ENCODE measurements around the gene TBC1D10A. TPM values are rescaled to one million over a fixed set of nuclear protein-coding genes. Genes with fewer than 3 reads are reported as not detected.
A peak's percentile ranks its signal among the peaks of the same experiment; 100 is the strongest.

The TBC1D10A gene
- total RNA-seq, 1 experiment from 2014 or later, result 8.4 TPM

GRCh38 chr22:30358541-30358940 lies 31.8 kb upstream of the TBC1D10A start:
- peak overlapping the region in 1 of 2 experiments; percentile 99; a peak in 2 of 5 replicates for H3K4me3 Mint-ChIP-seq

More at GRCh38 chr22:30358541-30358940, 31.8 kb upstream of the TBC1D10A start:
- no peaks in the 10 kb centered on the region for H3K9me3 Mint-ChIP-seq
- H3K79me1 ChIP-seq (ENCODE audit: insufficient read depth, low read depth, low read length, poor library complexity, severe bottlenecking), result peaks cover 10% of the 10 kb centered on the region
- no peak overlapping the region for H2BK120ac ChIP-seq (ENCODE audit: low read depth, low read length, poor library complexity, severe bottlenecking)
- no peak overlapping the region for H2AK5ac ChIP-seq (ENCODE audit: insufficient read length, low read length)
- H3K4me1 ChIP-seq (ENCODE audit: insufficient read depth, low read length), result peaks cover 4% of the 10 kb centered on the region
- H2BK5ac ChIP-seq (ENCODE audit: insufficient read length, low read length), result no peak overlapping the region
- no peaks in the 10 kb centered on the region for H3K9me3 ChIP-seq (ENCODE audit: control insufficient read depth, low read depth, low read length)
- 0 out of 7 replicates have a peak overlapping the region, but pooled peaks of 1 of the 3 experiments have one; percentile 42 for H3K27ac Mint-ChIP-seq
- H4K91ac ChIP-seq (ENCODE audit: insufficient read length, low read depth, low read length), result no peak overlapping the region
- no peaks in the 10 kb centered on the region for H3K27me3 Mint-ChIP-seq (ENCODE audit: low read depth)
- H2BK20ac ChIP-seq (ENCODE audit: low read depth, low read length, poor library complexity, severe bottlenecking), result no peak overlapping the region
- H3K23ac ChIP-seq (ENCODE audit: insufficient read length, low read depth, low read length), result no peak overlapping the region
- DNase-seq, result no peak
- no CpG with 5 or more reads among the region's 6 CpGs for WGBS (ENCODE audit: extremely low coverage, insufficient read length, low lambda C conversion rate)
- peaks cover 14% of the 10 kb centered on the region for H3K79me2 ChIP-seq (ENCODE audit: insufficient read depth, low read length)
- peaks cover 29 to 31% of the 10 kb centered on the region in 2 experiments for H3K4me1 Mint-ChIP-seq
- H3K23me2 ChIP-seq (ENCODE audit: insufficient read length, low read depth, low read length, poor library complexity, severe bottlenecking), result peaks cover 3% of the 10 kb centered on the region
- H4K20me1 ChIP-seq (ENCODE audit: control insufficient read depth, insufficient read depth, insufficient read length), result no peaks in the 10 kb centered on the region
- no peak overlapping the region for H3K9ac ChIP-seq (ENCODE audit: extremely low read depth, insufficient read length, low read length)
- H3K14ac ChIP-seq (ENCODE audit: insufficient read depth, low read length), result no peak overlapping the region
- H3K18ac ChIP-seq (ENCODE audit: insufficient read length, low read depth, low read length), result no peak overlapping the region
- no peak overlapping the region for H4K5ac ChIP-seq (ENCODE audit: insufficient read length, low read depth, low read length)
- H2AFZ ChIP-seq (ENCODE audit: low read length), result no peak overlapping the region
- no peak overlapping the region for H3K56ac ChIP-seq (ENCODE audit: insufficient read length, low read depth, low read length)
- TF ChIP-seq, protein P1, sequence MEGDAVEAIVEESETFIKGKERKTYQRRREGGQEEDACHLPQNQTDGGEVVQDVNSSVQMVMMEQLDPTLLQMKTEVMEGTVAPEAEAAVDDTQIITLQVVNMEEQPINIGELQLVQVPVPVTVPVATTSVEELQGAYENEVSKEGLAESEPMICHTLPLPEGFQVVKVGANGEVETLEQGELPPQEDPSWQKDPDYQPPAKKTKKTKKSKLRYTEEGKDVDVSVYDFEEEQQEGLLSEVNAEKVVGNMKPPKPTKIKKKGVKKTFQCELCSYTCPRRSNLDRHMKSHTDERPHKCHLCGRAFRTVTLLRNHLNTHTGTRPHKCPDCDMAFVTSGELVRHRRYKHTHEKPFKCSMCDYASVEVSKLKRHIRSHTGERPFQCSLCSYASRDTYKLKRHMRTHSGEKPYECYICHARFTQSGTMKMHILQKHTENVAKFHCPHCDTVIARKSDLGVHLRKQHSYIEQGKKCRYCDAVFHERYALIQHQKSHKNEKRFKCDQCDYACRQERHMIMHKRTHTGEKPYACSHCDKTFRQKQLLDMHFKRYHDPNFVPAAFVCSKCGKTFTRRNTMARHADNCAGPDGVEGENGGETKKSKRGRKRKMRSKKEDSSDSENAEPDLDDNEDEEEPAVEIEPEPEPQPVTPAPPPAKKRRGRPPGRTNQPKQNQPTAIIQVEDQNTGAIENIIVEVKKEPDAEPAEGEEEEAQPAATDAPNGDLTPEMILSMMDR (conservative IDR thresholded peaks at IDR 0.05), result no peak
- peaks cover 0 to 13% (median 12%) of the 10 kb centered on the region in 3 experiments; a peak in 6 of 7 replicates for H3K36me3 Mint-ChIP-seq (ENCODE audit: insufficient read depth in 1 of 3, low read depth in 3 of 3)
- H2BK15ac ChIP-seq (ENCODE audit: low read depth, low read length), result no peak overlapping the region
- no peak overlapping the region for H4K8ac ChIP-seq (replicated peaks; ENCODE audit: insufficient read length, low read depth, low read length)
- H3K4me2 ChIP-seq (ENCODE audit: insufficient read depth, insufficient read length, low read length), result peak overlapping the region; percentile 75
- H3K27ac ChIP-seq (ENCODE audit: insufficient read length, low read depth, low read length), result no peak overlapping the region
- H2BK12ac ChIP-seq (ENCODE audit: insufficient read length, low read depth, low read length), result no peak overlapping the region
- no peaks in the 10 kb centered on the region for H3K27me3 ChIP-seq (ENCODE audit: insufficient read depth, low read length)
- no peak overlapping the region for H3T11ph ChIP-seq (ENCODE audit: low read length)
- no peak overlapping the region for H3K4ac ChIP-seq (ENCODE audit: low read depth, low read length)

Data from H9 (cell line).